Activated CD8-positive, alpha-beta T cell treated with anti-CD3 and anti-CD28 coated beads for 36 hours (primary cell): Measurements from ENCODE around the gene HDAC8. TPM values are rescaled to one million over a fixed set of nuclear protein-coding genes. Genes with fewer than 3 reads are reported as not detected.
"Not testable (repeated sequence)": the region's sequence is repeated elsewhere in the genome, so short reads cannot be mapped to it uniquely, and the experiment has no call there.

Source experiments
- ATAC-seq: fragments of 200-7000 bp; cut with Tn5 transposase; one replicate; pipeline ENCODE4 v1.10.0; 2021; ENCODE audit warnings: mild to moderate bottlenecking, moderate library complexity
- CTCF ChIA-PET: fragments of 350-600 bp; sonication (Branson Sonifier 250); formaldehyde crosslinking; loops from one replicate; lab custom pipeline; 2021; ENCODE audit warnings: antibody characterized with exemption; lab: Charles Lee
- POLR2A ChIA-PET: fragments of 350-600 bp; sonication (Branson Sonifier 250); formaldehyde crosslinking; loops from one replicate; lab custom pipeline; 2021; ENCODE audit warnings: antibody characterized with exemption; lab: Charles Lee
- DNase-seq: peaks from one replicate; pipeline ENCODE4 v3.0.0-alpha.2; 2020
- H3K27ac Mint-ChIP-seq: one replicate; pipeline ENCODE4 v1.8.0; 2021; ENCODE audit warnings: mild to moderate bottlenecking, mixed read lengths
- H3K27me3 Mint-ChIP-seq: one replicate; pipeline ENCODE4 v1.8.0; 2021; ENCODE audit warnings: mixed read lengths
- H3K36me3 Mint-ChIP-seq: one replicate; pipeline ENCODE4 v1.8.0; 2021; ENCODE audit warnings: low read depth, mixed read lengths
- H3K4me1 Mint-ChIP-seq: one replicate; pipeline ENCODE4 v1.8.0; 2021; ENCODE audit warnings: low read depth, mixed read lengths
- H3K4me3 Mint-ChIP-seq: one replicate; pipeline ENCODE4 v1.8.0; 2021; ENCODE audit warnings: mild to moderate bottlenecking, moderate library complexity, mixed read lengths
- H3K9me3 Mint-ChIP-seq: one replicate; pipeline ENCODE4 v1.8.0; 2021; ENCODE audit warnings: mixed read lengths
- CTCF ChIP-seq: fragments of 200-600 bp; IDR thresholded peaks from one replicate; pipeline ENCODE4 v1.8.0; 2022; ENCODE audit warnings: antibody characterized with exemption, mild to moderate bottlenecking
- intact Hi-C: fragments of 100-400 bp; cut with micrococcal nuclease; formaldehyde crosslinking; loops from one replicate; pipeline ENCODE4 v1.10.0; 2022
- total RNA-seq, 2 experiments: library from RNA; stranded (reverse); gene quantifications; one replicate each; pipeline ENCODE4 v1.2.3, GENCODE V29; 2021

Gene HDAC8
- total RNA-seq, 2 experiments from 2014 or later, result 14.6 to 17.8 TPM

DNA sequence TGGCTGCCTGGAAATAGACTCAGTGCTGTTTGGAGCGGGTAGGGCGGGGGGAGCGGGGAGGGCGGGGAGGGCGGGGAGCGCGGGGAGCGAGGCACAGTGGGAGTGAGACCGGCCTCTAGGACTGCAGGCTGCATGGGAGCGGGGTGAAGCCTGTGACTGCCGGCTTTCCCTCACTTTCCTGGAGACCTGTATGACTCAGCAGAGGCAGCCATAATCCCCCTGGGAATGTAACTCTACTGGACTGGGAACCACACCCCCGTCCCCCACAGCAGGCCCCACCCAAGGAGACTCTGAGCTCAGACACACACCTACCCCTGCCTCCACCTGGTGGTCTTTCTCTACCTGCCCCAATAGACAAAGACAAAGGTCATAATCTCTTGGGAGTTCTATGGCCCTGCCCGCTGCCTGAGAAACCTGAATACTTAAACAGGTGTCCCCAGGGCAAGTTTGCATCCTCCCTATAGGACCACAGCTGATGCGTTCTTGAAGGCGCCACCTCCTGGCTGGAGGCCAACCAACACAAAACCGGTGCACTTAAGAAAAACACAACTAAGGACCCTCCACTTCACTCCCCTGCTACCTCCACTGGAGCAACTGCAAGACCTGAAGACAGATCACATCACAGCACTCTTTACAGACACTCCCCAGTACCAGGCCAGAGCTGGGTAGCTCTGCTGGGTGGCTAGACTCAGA is 18.0 kb downstream of the HDAC8 start:
- H3K4me3 Mint-ChIP-seq, result no peak overlapping the region
- H3K4me1 Mint-ChIP-seq, result peaks cover 11% of the 10 kb centered on the region
- DNase-seq (peak; percentile 2), ATAC-seq (no peak)
- H3K36me3 Mint-ChIP-seq, result peaks cover 12% of the 10 kb centered on the region
- H3K27me3 Mint-ChIP-seq, result no peaks in the 10 kb centered on the region
- H3K9me3 Mint-ChIP-seq, result no peaks in the 10 kb centered on the region
- no peak overlapping the region for H3K27ac Mint-ChIP-seq
- ChIA-PET POLR2A (no interaction called here), CTCF (interaction anchor here (1.2 kb wide), 1 partner anchor 16 kb away, joined by 4 read pairs; no protein-coding TSS in a partner anchor)
- no peak for TF ChIP-seq CTCF
- intact Hi-C loops, result no loop called here

DNA sequence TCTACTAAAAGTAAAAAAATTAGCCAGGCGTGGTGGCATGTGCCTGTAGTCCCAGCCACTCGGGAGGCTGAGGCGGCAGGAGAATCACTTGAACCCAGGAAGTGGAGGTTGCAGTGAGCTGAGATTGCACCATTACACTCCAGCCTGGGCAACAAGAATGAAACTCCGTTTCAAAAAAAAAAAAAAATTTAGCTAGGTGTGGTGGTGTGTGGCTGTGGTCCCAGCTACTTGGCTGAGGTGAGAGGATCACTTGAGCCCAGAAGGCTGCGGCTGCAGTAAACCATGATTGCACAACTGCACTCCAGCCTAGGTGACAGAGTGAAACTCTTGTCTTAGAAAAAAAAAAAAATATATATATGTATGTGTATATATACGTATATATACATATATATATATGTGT is 20.2 kb downstream of the HDAC8 start:
- CTCF ChIA-PET, DNase-seq, H3K36me3 Mint-ChIP-seq, H3K27me3 Mint-ChIP-seq, H3K9me3 Mint-ChIP-seq, H3K4me1 Mint-ChIP-seq, POLR2A ChIA-PET, H3K4me3 Mint-ChIP-seq, H3K27ac Mint-ChIP-seq, intact Hi-C loops, ATAC-seq: not testable (repeated sequence)

- intact Hi-C loops, result loop anchor here (10.0 kb wide), 1 partner anchor 241 kb away; the partner anchor contains the start of gene CITED1
Measured at GRCh38 chrX:72545990-72546389, 26.7 kb downstream of the HDAC8 start.

GRCh38 chrX:72540318-72540717 is 32.3 kb downstream of the HDAC8 start:
- Mint-ChIP-seq H3K4me1 (no peaks in the 10 kb centered on the region), H3K27ac (no peak overlapping the region), H3K27me3 (no peaks in the 10 kb centered on the region), H3K36me3 (peaks cover 8% of the 10 kb centered on the region), H3K4me3 (no peak overlapping the region), H3K9me3 (no peaks in the 10 kb centered on the region)
- TF ChIP-seq CTCF, result peak; percentile 24
- CTCF ChIA-PET, result no interaction called here
- POLR2A ChIA-PET, result no interaction called here
- intact Hi-C loops, result loop anchor here (10.0 kb wide), 1 partner anchor 236 kb away; the partner anchor contains the start of gene CITED1
- no peak for ATAC-seq
- no peak for DNase-seq

More at GRCh38 chrX:72545990-72546389, 26.7 kb downstream of the HDAC8 start:
- H3K4me3 Mint-ChIP-seq, result no peak overlapping the region
- H3K9me3 Mint-ChIP-seq, result no peaks in the 10 kb centered on the region
- CTCF ChIA-PET, result no interaction called here
- no peak for TF ChIP-seq CTCF
- DNase-seq (no peak), ATAC-seq (no peak)
- POLR2A ChIA-PET, result no interaction called here
- H3K27me3 Mint-ChIP-seq, result no peaks in the 10 kb centered on the region
- peaks cover 5% of the 10 kb centered on the region for H3K4me1 Mint-ChIP-seq
- peaks cover 21% of the 10 kb centered on the region for H3K36me3 Mint-ChIP-seq
- H3K27ac Mint-ChIP-seq, result no peak overlapping the region

GRCh38 chrX:72539822-72540221 is 32.8 kb downstream of the HDAC8 start:
- ATAC-seq, result no peak
- H3K27ac Mint-ChIP-seq, result no peak overlapping the region
- intact Hi-C loops, result loop anchor here (10.0 kb wide), 1 partner anchor 235 kb away; the partner anchor contains the start of gene CITED1

More at GRCh38 chrX:72539822-72540221, 32.8 kb downstream of the HDAC8 start:
- H3K27me3 Mint-ChIP-seq, result no peaks in the 10 kb centered on the region
- H3K4me1 Mint-ChIP-seq, result no peaks in the 10 kb centered on the region
- peaks cover 6% of the 10 kb centered on the region for H3K36me3 Mint-ChIP-seq
- no peak for DNase-seq
- TF ChIP-seq CTCF, result no peak
- no peaks in the 10 kb centered on the region for H3K9me3 Mint-ChIP-seq
- H3K4me3 Mint-ChIP-seq, result no peak overlapping the region
- CTCF ChIA-PET, result no interaction called here
- POLR2A ChIA-PET, result no interaction called here
